ENCODE measurements around the gene CTNND2.

The CTNND2 gene

DNA sequence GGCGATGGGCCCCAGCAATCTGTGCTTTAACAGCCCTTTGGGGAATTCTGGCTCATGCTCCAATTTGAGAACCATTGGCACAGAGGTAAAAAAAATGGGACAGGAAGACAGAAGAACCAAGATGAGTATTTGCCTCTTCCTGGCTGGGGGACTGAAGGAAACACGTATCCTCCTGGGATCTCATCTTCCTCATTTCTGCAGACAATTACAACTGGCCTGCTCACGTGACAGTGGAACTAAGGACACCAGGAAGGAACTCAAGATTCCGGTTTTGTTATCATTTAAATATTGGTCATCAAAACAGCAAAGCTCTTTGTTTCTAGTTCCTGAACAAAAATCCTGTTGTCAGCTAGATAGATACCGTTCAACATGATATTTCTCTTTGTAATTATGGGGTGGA is 927.2 kb downstream of the CTNND2 start:
- no peak for DNase-seq

DNA sequence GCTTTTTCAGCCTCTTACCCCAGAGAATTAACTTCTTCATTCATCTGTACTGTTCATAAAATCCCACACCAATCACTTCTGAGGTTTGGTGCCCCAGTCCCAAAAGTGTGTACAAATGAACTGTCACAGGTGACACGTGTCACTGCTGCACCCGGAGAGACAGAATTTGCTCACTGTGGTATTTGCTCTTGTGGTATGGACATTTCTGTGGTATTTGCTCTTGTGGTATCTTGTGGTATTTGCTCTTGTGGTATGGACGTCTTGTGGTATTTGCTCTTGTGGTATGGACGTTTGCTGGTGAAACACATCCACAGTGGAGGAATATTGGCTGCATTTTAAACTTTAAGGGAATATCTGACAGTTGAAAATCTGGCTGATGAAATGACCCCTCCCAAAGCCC is 928.3 kb downstream of the CTNND2 start:
- DNase-seq: peak; percentile 62

DNA sequence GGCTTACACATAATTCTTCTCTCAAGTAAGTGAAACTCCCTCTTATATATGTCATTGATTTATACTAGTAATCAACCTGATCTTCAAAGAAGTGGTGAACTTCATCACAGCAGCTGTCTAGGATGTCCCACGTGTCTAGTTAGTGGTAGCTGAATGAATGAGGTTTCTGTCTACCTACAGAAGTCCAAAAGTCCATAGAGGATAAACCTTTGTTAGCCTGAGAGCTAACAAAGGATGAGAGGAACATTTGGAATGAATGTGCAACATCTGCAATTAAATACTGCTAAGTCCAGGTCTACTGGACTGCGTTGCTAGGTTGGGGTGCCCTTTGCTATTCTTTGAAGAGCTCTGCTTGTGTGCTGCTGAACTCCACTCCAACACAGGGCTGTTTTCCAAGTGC is 929.4 kb downstream of the CTNND2 start:
- no peak for DNase-seq

DNA sequence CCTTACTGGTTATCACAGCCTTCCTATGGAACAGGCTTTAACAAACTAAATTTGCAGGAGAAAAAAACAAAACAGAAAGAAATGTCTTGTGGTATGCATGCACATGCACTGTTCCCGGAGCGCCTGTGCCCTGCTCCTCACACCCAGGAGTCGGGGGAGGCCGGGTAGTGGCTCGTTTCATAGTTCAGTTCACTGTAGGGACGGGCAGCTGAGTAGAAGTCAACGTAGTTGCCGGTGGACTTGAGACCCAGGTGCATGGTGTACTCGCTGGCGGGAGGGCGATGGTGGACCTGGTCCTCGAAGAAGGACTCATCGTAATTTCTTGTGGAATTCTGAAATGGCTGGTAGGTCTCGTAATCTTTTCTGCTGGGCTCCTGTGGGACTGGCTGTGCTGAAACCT is 930.9 kb downstream of the CTNND2 start:
- DNase-seq: no peak

DNA sequence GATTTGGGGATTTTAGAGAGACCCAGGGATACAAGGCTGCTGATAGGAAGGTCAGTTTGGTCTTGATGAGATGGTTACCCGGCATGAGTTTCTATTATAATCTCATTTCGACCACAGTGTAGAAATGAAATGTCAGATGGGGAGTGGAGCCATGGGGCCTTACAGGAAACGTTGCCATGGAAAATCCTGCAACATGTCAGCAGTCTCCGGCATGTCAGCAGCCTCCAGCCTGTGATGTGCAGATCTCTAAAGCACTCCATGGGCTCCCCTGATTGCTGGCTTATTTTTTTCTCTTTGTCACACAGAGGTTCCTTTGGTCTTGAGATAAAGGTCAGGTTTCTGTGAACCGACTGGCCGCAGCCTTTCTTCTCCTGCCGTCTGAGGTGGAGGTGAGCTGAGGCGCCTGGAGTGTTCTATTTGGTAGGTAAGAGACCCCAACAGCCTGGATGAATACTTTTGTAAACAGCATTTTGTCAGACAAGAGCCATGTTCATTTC is 934.5 kb downstream of the CTNND2 start:
- no peak for DNase-seq

DNA sequence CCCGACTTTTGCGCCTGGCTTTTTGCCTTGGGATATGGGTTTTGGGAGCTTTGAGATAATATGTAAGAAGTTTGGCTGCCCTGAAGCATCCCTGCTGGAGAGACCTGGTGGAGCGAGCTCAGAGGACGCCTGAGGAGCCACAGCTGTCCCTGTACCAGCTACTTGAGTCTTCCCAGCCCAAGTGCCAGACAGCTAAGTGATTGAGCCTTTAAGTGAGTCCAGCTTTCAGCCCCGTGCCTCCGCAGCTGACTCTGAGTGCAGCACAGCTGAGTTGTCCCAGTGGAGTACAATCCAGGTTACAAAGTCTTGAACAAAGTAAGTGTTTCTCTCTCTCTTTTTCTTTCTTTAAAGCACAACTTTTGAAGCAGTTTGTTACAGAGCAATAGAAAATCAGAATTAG is 939.4 kb downstream of the CTNND2 start:
- DNase-seq: no peak

DNA sequence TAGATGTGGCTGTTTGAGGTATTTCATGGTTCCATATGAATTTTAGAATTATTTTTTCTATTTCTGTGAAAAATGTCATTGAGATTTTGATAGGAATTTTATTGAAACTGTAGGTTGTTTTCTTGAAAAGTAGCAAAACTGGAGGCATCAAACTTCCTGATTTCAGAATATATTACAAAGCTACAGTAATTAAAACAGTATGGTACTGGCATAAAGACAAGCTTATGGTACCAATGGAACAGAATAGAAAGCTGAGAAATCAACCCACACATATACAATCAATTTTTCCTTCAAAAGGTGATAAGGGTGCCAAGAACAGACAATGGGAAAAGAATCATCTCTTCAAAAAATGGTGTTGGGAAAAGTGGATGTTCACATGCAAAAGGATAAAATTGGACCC is 945.5 kb downstream of the CTNND2 start:
- DNase-seq: no peak

DNA sequence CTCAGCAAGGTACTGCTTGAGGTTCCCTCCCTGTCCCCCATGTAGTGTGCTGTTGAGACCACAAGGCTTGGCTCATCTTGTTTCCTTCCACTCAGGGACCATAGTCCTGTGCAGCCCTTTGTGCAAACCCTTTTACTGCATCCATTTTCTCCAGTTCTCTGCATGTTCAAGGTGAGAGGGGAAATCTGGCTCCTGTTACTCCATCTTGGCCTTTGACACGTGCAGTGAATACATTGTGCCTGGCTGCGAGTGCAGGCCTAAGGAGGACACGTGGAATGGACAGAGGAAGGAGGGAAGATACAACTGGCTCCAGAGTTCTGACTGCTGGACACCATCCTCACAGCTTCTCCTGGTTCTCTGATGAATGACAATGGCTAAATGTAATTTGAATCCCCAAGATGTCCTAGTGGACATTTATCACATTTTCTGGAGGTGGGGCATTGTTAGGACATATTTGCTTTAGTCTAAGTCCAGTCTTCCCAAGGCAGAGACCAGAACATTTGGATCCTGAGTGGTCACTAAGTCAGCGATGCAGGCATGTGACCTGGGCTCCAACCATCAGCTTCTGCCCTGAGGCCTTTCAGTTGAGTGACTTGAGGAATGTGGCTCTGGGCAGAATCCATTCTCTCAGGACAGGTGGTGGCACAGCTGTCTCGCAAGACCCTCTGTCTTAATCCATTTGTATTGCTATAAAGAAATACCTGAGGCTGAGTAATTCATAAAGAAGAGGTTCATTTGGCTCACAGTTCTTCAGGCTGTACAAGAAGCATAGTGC is 954.2 kb downstream of the CTNND2 start:
- DNase-seq: no peak

DNA sequence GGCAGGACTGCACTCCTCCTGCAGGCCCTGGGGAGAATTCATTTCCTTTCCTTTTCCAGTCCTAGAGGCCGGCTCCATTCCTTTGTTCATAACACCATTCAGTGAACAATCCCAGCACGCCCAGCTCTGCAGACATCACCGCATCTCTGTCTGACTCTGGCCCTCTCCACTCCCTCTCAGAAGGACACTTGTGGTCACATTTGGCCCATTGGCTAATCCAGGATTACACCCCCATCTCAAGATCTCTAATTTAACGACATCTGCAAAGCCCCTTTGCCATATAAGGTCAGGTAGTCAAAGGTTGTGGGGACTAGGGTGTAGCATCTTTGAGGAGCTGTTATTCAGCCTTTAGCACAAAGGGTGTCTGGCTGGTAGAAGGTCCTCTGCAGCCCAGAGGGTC is 958.2 kb downstream of the CTNND2 start:
- DNase-seq: no peak

DNA sequence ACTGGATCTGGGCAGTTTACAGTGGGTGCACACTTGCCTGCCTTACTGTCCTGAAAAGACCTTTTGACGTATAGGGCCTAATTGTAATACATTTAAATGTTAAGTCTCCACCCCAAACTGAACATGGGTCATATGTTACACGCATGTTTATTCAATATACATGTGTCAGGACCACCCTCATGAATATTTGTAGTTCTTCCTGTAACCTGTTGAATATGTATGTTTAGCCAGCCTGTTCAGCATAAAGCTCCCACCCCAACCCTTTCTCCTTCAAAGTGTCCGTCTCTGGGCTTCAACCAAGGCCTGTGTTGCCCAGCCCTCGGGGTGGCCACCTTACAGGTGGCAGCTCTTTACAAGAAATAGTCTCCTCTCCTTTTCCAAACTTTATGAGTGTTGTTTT is 962.3 kb downstream of the CTNND2 start:
- DNase-seq: no peak

DNA sequence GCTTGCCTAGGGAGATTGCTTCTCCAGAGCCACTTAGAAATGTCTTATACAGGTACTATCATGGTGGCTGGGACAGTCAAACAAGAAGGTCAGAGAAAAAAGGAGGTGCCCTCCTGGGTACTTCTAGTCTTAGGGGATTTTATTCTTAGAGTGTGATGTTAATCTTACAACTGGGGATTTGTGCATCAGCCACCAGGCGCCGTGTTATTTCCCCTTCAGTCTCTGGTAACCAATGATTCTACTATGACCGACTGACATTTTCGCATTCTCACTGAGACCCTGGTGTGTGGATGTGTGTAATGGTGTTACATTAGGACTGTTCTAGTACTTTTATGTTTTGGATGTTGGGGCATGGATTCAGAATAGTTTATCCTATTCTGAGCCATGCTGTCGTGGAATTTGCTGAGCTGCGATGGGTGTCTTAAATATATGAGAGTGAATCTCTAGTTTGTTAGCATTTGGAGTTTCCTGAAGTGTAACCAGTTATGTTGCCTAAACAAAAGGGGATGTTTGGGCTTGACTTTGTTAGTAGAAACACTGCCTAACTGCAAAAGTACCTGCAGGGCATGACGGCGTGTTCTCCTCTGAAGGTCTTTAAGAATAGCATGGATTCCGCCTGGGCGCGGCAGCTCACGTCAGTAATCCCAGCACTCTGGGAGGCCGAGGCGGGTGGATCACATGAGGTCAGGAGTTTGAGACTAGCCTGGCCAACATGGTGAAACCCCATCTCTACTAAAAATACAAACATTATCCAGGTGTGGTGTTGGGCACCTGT is 968.0 kb downstream of the CTNND2 start:
- DNase-seq: no peak

DNA sequence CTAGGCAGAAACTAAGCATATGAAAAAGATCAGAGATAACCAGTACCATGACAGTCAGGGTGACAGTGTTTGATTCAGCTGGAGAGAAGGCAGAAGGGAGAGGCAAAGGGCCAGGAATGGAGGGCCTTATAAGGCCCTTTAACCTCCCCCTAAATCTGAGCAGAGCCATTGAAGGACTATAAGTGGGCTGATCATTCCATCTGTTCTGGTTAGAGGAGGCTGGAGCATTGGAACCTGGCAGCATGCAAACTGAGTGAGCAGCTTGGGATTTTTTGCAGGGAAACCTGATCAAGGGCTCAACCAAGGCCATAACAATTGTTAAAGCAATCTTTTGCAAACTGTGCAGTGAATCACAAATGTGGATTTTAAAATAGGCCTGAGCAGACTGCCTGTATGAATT is 968.7 kb downstream of the CTNND2 start:
- DNase-seq: no peak

DNA sequence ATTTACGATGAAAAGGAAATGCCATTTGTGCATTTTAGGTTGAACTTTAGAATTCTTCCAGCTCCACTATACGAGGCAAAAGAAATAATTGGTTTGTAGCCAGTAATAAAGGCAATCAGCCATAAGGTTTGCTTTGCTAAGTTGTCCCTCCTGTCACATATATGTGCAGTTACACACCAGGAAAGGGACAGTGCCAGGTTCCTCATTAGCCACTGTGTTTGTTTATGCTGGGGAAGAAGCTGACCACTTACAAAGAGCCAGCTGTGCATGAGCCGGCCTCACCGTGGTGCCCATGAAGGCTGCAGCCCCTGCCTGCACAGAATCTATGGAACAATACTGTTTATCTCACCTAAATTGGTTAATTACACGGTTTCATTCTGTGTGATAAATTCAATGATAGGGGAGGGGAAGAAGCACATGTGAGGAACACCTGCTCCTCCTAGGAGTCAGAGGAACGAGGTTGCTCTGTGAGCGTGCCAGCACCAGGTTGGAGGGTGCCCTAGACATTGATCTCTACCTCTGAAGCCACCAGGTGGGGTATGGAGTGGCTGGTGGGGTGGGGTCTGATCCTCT is 969.4 kb downstream of the CTNND2 start:
- no peak for DNase-seq

DNA sequence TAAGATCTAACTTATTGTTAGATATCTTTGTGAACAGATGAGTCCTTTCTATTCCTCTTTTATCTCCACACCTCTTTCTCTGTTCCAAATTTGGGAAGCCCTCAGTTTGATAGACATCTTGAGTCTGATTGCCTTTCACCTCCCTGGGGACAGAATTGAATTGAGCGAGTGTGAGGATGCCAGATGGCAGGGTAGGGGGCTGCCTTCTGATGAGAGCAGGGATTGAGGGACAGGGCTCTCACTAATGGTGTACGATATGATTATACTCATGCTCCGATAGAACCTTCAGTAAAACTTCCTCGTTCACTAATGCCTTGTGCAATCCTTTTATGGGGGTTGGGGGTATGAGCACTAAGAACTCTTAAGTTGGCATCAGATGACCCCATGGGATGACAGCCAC is 971.1 kb downstream of the CTNND2 start:
- no peak for DNase-seq

DNA sequence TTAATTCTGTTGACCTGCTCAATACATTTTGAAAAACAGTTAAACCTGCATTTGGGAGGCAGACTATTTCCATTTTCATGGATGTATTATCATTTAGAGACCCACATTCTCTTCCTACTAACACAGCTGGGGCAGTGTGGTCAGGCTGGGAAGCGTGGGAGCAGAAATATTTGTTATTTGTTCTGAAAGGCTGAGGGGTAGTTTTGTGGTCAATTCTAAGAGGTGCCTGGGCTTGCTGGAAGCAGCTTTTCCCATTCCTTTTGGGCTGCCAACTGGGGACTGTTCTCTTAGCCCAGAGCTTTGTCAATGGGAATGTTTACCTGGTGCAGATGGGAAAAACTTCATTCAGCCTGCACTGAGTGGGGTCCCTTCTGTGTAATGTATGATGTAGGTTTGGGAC is 971.8 kb downstream of the CTNND2 start:
- no peak for DNase-seq

DNA sequence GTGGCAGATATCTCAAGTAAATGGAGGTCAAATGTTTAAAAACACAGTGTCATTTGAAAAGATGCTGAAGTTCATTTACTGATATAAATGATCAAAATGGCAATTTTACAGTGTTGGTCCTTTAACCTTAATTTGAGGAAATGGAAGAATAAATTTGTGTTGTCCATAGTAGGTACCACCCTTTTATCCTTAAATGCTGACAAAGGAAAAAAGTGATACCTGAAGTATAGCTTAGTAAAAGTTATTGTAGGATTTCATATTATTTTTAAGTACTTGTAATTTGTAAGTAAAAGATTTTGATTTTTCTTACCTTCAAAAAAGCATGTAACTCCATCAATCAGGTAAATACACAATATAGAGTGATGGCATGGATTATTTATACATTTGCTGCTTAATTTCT is 976.6 kb downstream of the CTNND2 start:
- DNase-seq: no peak

DNA sequence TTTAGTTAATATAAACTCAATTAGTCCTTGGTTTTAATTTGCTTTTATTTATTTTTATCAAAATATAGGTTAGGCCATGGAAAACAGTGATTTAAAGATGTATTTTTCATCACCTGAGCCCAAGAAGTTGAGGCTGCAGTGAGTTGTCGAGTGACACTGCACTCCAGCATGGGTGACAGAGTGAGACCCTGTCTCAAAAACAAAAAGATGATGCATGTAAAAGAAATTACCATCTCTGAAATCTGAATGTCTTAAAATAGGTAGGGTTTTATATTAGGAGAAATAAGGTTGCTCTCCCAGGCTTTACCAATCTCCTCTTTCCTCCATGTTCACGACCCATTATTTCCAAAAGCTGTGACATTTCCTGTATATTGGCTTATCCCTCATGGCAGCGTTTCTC is 980.9 kb downstream of the CTNND2 start:
- no peak for DNase-seq

Measured in fibroblast of skin of scalp (primary cell).